Transverse colon (tissue), 3 donors: Measurements from ENCODE around the gene PTPRG.

Experiments used
- CTCF ChIP-seq, 5 experiments: fragments of 200-600 bp in 3 of 5; fragments of 450-650 bp in 2 of 5; sonication (generic) in 3 of 5; IDR thresholded peaks; 1 replicate in 2 of 5; 2 replicates in 3 of 5; pipeline ENCODE4 v1.5.1; 2016 to 2017; ENCODE audit warnings: antibody characterized with exemption in 5 of 5, inconsistent platforms in 3 of 5, mild to moderate bottlenecking in 2 of 5, moderate library complexity in 1 of 5
- POLR2A ChIP-seq: fragments of 450-650 bp; IDR thresholded peaks from one replicate; pipeline ENCODE4 v1.6.1; 2016; ENCODE audit warnings: antibody characterized with exemption, mild to moderate bottlenecking, moderate library complexity

- TF ChIP-seq POLR2A (no peak), CTCF (IDR thresholded peaks at IDR 0.05) (no peak)
Measured at GRCh38 chr3:62084558-62084957, 523.2 kb downstream of the PTPRG start.
